Brain microvascular endothelial cell (primary cell): ENCODE results near the gene SNED1.

ENCODE experiments used
- DNase-seq: peaks from one replicate; pipeline ENCODE4 v3.0.0-alpha.2; 2020
- H3K27ac ChIP-seq: fragments of 250-450 bp; sonication (Bioruptor Pico); 2 replicates; pipeline ENCODE4 v1.5.1; 2020; ENCODE audit warnings: mild to moderate bottlenecking, moderate library complexity
- H3K27me3 ChIP-seq: fragments of 250-450 bp; sonication (Bioruptor Pico); replicated peaks from 2 replicates; pipeline ENCODE4 v1.5.1; 2020; ENCODE audit warnings: mild to moderate bottlenecking
- H3K36me3 ChIP-seq: fragments of 250-450 bp; sonication (Bioruptor Pico); replicated peaks from 2 replicates; pipeline ENCODE4 v1.5.1; 2020; ENCODE audit warnings: mild to moderate bottlenecking
- H3K4me3 ChIP-seq: 2 replicates; pipeline ENCODE4 v1.5.1; 2011; ENCODE audit warnings: low read depth, mild to moderate bottlenecking, control low read depth, low read length, moderate library complexity
- CTCF ChIP-seq: IDR thresholded peaks from 2 replicates; pipeline ENCODE4 v1.5.1; 2011; ENCODE audit warnings: low read depth, mild to moderate bottlenecking, moderate library complexity, low read length, control low read depth, inconsistent platforms; ENCODE audit errors: missing control alignments
- in situ Hi-C: cut with HindIII; loops from 2 replicates; pipeline ENCODE4 v1.10.0; 2017; ENCODE audit warnings: low sequenced_read_pairs, low pct_ligation_motif_present

SNED1 gene

GRCh38 chr2:241035818-241036396, 37.5 kb downstream of the SNED1 start:
- TF ChIP-seq CTCF = no peak
- no peak for DNase-seq
- Histone ChIP-seq H3K36me3 (no peaks in the 10 kb centered on the region), H3K27ac (no peak overlapping the region), H3K27me3 (peaks cover 12% of the 10 kb centered on the region), H3K4me3 (no peak overlapping the region)
- in situ Hi-C loops = no loop called here

GRCh38 chr2:241036397-241036963, 38.1 kb downstream of the SNED1 start:
- H3K27ac ChIP-seq = no peak overlapping the region
- no peak for DNase-seq
- no peak overlapping the region for H3K4me3 ChIP-seq

GRCh38 chr2:241036964-241037421, 38.6 kb downstream of the SNED1 start:
- no peak for DNase-seq
- TF ChIP-seq CTCF = no peak
- H3K27ac ChIP-seq = no peak overlapping the region
- H3K4me3 ChIP-seq = no peak overlapping the region
- H3K36me3 ChIP-seq = no peaks in the 10 kb centered on the region
- in situ Hi-C loops = no loop called here
- H3K27me3 ChIP-seq = peaks cover 12% of the 10 kb centered on the region

More at GRCh38 chr2:241036397-241036963, 38.1 kb downstream of the SNED1 start:
- TF ChIP-seq CTCF = no peak
- peaks cover 12% of the 10 kb centered on the region for H3K27me3 ChIP-seq
- in situ Hi-C loops = no loop called here
- no peaks in the 10 kb centered on the region for H3K36me3 ChIP-seq

- peaks cover 12% of the 10 kb centered on the region for H3K27me3 ChIP-seq
- no peaks in the 10 kb centered on the region for H3K36me3 ChIP-seq
- no peak overlapping the region for H3K4me3 ChIP-seq
- DNase-seq = no peak
- no peak overlapping the region for H3K27ac ChIP-seq
- in situ Hi-C loops = no loop called here
- no peak for TF ChIP-seq CTCF
Observed at GRCh38 chr2:241037498-241037897, 39.1 kb downstream of the SNED1 start.

- Histone ChIP-seq H3K27me3 (peaks cover 12% of the 10 kb centered on the region), H3K27ac (no peak overlapping the region), H3K4me3 (no peak overlapping the region), H3K36me3 (no peaks in the 10 kb centered on the region)
- in situ Hi-C loops = no loop called here
- no peak for DNase-seq
- TF ChIP-seq CTCF = no peak
Observed at GRCh38 chr2:241038374-241039180, 40.2 kb downstream of the SNED1 start.
